LNCAP (cell line): ENCODE data around the gene SDK1.

Source experiments
- TF ChIP-seq, protein P1 (sequence below): fragments of 450-650 bp; IDR thresholded peaks from 2 replicates; pipeline ENCODE4 v1.5.1; 2017; ENCODE audit warnings: mild to moderate bottlenecking

Gene SDK1

GRCh38 chr7:3307435-3307834 lies 6.4 kb downstream of the SDK1 start:
- TF ChIP-seq, protein P1, sequence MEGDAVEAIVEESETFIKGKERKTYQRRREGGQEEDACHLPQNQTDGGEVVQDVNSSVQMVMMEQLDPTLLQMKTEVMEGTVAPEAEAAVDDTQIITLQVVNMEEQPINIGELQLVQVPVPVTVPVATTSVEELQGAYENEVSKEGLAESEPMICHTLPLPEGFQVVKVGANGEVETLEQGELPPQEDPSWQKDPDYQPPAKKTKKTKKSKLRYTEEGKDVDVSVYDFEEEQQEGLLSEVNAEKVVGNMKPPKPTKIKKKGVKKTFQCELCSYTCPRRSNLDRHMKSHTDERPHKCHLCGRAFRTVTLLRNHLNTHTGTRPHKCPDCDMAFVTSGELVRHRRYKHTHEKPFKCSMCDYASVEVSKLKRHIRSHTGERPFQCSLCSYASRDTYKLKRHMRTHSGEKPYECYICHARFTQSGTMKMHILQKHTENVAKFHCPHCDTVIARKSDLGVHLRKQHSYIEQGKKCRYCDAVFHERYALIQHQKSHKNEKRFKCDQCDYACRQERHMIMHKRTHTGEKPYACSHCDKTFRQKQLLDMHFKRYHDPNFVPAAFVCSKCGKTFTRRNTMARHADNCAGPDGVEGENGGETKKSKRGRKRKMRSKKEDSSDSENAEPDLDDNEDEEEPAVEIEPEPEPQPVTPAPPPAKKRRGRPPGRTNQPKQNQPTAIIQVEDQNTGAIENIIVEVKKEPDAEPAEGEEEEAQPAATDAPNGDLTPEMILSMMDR, result no peak

GRCh38 chr7:3309140-3309539 lies 8.1 kb downstream of the SDK1 start:
- TF ChIP-seq, protein P1, result no peak

GRCh38 chr7:3309956-3310355 lies 8.9 kb downstream of the SDK1 start:
- TF ChIP-seq, protein P1, result no peak

GRCh38 chr7:3310884-3311283 lies 9.8 kb downstream of the SDK1 start:
- TF ChIP-seq, protein P1, result no peak

DNA sequence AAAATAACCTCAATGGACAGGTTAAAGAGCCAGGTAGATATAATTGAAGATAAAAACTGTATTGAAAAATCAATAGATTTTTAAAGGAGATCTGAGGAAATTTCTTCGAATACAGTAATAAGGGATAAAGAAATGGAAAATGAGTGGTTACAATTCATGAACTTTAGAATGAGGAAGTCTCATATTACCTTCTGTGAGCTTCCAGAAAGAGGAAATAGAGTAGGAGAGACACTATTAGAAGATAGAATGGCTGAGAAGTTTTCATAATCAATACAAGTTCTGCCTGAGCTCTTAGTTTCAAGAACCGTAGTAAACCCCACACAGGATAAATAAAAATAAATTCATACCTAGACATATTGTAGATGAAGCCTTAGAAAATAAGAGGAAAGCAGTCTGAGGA lies 11.5 kb downstream of the SDK1 start:
- TF ChIP-seq, protein P1, result no peak

GRCh38 chr7:3318874-3319273 lies 17.8 kb downstream of the SDK1 start:
- TF ChIP-seq, protein P1, result no peak

DNA sequence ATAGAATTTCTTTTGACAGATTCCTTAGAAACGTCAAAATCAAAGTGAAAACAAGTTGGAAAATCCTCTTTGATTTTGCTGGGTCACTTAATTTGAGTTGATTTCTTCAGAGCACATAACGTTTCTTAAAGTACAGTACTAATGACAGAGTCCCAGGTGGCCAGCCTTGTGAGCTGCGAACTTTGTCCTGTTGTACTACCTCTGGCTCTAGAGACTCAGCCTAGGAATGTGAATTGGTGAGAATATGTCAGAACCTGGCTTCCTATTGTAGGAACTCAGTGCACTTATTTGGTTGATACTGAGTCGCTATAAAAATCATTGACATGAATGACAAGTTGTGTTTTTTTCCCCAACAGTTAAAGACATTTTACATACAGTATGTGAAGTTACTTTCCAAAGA lies 20.2 kb downstream of the SDK1 start:
- TF ChIP-seq, protein P1, result no peak

GRCh38 chr7:3321745-3322144 lies 20.7 kb downstream of the SDK1 start:
- TF ChIP-seq, protein P1, result no peak
